ENCODE data around the gene IQGAP3.

DNA sequence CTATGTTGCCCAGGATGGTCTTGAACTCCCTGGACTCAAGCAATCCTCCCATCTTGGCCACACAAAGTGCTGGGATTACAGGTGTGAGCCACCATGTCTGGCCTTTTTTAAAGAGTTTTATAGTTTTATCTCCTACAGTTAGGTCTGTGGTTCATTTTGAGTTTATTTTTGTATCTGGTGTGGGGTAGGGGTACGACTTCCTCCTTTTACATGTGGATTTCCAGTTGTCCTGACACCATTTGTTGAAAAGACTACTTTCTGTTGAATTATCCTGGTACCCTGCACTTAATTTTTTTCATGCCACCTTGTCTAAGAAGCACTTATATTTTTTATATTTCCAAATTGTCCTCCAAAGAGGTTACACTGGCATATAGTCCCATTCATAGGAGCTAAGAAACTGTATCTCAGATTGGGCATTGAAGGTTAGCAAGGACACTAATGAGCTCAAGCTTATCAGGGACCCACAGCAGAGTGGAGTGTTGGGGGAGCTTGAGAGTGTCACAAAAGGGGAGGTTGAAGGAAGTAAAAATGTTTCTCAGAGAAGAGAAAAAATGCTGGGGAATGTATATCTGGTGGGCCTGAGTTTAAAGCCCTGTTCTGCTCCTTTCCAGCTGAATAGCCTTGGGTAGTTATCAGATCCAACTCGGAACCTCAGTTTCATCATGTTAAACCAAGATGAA lies 48.4 kb downstream of the IQGAP3 start:
- TF ChIP-seq, protein P1, sequence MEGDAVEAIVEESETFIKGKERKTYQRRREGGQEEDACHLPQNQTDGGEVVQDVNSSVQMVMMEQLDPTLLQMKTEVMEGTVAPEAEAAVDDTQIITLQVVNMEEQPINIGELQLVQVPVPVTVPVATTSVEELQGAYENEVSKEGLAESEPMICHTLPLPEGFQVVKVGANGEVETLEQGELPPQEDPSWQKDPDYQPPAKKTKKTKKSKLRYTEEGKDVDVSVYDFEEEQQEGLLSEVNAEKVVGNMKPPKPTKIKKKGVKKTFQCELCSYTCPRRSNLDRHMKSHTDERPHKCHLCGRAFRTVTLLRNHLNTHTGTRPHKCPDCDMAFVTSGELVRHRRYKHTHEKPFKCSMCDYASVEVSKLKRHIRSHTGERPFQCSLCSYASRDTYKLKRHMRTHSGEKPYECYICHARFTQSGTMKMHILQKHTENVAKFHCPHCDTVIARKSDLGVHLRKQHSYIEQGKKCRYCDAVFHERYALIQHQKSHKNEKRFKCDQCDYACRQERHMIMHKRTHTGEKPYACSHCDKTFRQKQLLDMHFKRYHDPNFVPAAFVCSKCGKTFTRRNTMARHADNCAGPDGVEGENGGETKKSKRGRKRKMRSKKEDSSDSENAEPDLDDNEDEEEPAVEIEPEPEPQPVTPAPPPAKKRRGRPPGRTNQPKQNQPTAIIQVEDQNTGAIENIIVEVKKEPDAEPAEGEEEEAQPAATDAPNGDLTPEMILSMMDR (conservative IDR thresholded peaks at IDR 0.05; ENCODE audit: low read depth, low read length): no peak
- no peak for TF ChIP-seq CHD1 (IDR thresholded peaks at IDR 0.05; ENCODE audit: low read depth, low read length)
- no peak for TF ChIP-seq POLR2A (IDR thresholded peaks at IDR 0.05; ENCODE audit: low read depth, low read length)
- no peak for TF ChIP-seq SMC3 (IDR thresholded peaks at IDR 0.05; ENCODE audit: low read depth, low read length)
- TF ChIP-seq CEBPB (IDR thresholded peaks at IDR 0.05; ENCODE audit: low read depth, low read length): no peak
- TF ChIP-seq MXI1 (IDR thresholded peaks at IDR 0.05; ENCODE audit: borderline replicate concordance, low read depth, low read length): no peak
- TF ChIP-seq BHLHE40 (IDR thresholded peaks at IDR 0.05; ENCODE audit: low read depth, low read length): no peak
- TF ChIP-seq RAD21 (IDR thresholded peaks at IDR 0.05; ENCODE audit: low read length): no peak
- TF ChIP-seq RCOR1 (IDR thresholded peaks at IDR 0.05; ENCODE audit: insufficient replicate concordance, low read length): no peak
- no peak for TF ChIP-seq RFX5 (IDR thresholded peaks at IDR 0.05; ENCODE audit: low read depth, low read length)
